Measurements from ENCODE around the gene TMPRSS2.

TMPRSS2 gene

GRCh38 chr21:41445465-41445862, 62.5 kb downstream of the TMPRSS2 start:
- no peaks in the 10 kb centered on the region for H4K20me1 ChIP-seq (ENCODE audit: insufficient read depth, low read length)
- H3K9me3 ChIP-seq (ENCODE audit: low read length): no peaks in the 10 kb centered on the region
- no peaks in the 10 kb centered on the region for H3K9me2 ChIP-seq (ENCODE audit: low read depth, low read length)
- TF ChIP-seq, protein P1, sequence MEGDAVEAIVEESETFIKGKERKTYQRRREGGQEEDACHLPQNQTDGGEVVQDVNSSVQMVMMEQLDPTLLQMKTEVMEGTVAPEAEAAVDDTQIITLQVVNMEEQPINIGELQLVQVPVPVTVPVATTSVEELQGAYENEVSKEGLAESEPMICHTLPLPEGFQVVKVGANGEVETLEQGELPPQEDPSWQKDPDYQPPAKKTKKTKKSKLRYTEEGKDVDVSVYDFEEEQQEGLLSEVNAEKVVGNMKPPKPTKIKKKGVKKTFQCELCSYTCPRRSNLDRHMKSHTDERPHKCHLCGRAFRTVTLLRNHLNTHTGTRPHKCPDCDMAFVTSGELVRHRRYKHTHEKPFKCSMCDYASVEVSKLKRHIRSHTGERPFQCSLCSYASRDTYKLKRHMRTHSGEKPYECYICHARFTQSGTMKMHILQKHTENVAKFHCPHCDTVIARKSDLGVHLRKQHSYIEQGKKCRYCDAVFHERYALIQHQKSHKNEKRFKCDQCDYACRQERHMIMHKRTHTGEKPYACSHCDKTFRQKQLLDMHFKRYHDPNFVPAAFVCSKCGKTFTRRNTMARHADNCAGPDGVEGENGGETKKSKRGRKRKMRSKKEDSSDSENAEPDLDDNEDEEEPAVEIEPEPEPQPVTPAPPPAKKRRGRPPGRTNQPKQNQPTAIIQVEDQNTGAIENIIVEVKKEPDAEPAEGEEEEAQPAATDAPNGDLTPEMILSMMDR (IDR thresholded peaks at IDR 0.05; ENCODE audit: low read length): no peak
- TF ChIP-seq EZH2 (IDR thresholded peaks at IDR 0.05; ENCODE audit: borderline replicate concordance, low read length): no peak
- no peak overlapping the region for H3K27ac ChIP-seq (ENCODE audit: low read depth, low read length, poor library complexity, severe bottlenecking)
- H3K4me2 ChIP-seq (ENCODE audit: low read length): no peak overlapping the region
- H3K36me3 ChIP-seq (ENCODE audit: insufficient read depth, low read length): peaks cover 83% of the 10 kb centered on the region
- H3K4me3 ChIP-seq (ENCODE audit: low read depth, low read length, poor library complexity, severe bottlenecking): no peak overlapping the region
- no peaks in the 10 kb centered on the region for H3K4me1 ChIP-seq (ENCODE audit: insufficient read depth, low read length, severe bottlenecking)
- no peaks in the 10 kb centered on the region for H3K27me3 ChIP-seq (ENCODE audit: insufficient read depth, low read length)
- no peak overlapping the region for H2AFZ ChIP-seq (ENCODE audit: low read length)
- no peaks in the 10 kb centered on the region for H3F3A ChIP-seq (ENCODE audit: insufficient read depth, low read length)
- H3K9ac ChIP-seq (ENCODE audit: low read length): no peak overlapping the region
- no peaks in the 10 kb centered on the region for H3K79me2 ChIP-seq (ENCODE audit: insufficient read depth, low read length)

- TF ChIP-seq EZH2 (IDR thresholded peaks at IDR 0.05; ENCODE audit: borderline replicate concordance, low read length): no peak
- TF ChIP-seq, protein P1 (IDR thresholded peaks at IDR 0.05; ENCODE audit: low read length): no peak
- Histone ChIP-seq H3K9ac (ENCODE audit: low read length) (no peak overlapping the region), H3K4me2 (ENCODE audit: low read length) (no peak overlapping the region), H3K9me3 (ENCODE audit: low read length) (no peaks in the 10 kb centered on the region), H3K4me1 (ENCODE audit: insufficient read depth, low read length, severe bottlenecking) (no peaks in the 10 kb centered on the region), H3K79me2 (ENCODE audit: insufficient read depth, low read length) (no peaks in the 10 kb centered on the region), H3K27me3 (ENCODE audit: insufficient read depth, low read length) (no peaks in the 10 kb centered on the region), H3F3A (ENCODE audit: insufficient read depth, low read length) (no peaks in the 10 kb centered on the region), H2AFZ (ENCODE audit: low read length) (no peak overlapping the region), H4K20me1 (ENCODE audit: insufficient read depth, low read length) (no peaks in the 10 kb centered on the region), H3K4me3 (ENCODE audit: low read depth, low read length, poor library complexity, severe bottlenecking) (no peak overlapping the region), H3K27ac (ENCODE audit: low read depth, low read length, poor library complexity, severe bottlenecking) (no peak overlapping the region), H3K9me2 (ENCODE audit: low read depth, low read length) (no peaks in the 10 kb centered on the region), H3K36me3 (ENCODE audit: insufficient read depth, low read length) (peaks cover 82% of the 10 kb centered on the region)
These were observed 63.1 kb downstream of the TMPRSS2 start for GRCh38 chr21:41444703-41445464.

DNA sequence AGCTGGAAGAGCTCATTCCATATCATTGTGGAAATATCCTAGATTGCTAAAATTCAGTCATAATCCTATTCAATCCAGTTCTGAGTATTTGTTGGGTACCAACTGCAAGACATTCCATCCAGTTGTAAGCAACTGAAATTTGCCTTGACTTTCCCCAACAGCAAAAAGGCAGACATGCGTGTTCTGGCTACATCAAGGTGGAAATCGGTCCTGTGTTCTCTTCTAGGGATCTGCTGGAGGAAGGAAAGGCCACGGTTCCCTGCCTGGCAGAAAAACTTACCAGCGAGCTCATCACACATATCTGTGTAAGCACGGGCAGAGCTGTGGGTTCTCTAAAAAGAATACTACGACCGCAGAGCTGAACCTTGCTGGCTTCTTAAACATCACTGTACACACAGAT, 64.4 kb downstream of the TMPRSS2 start:
- Histone ChIP-seq H2AFZ (ENCODE audit: low read length) (no peak overlapping the region), H3K9ac (ENCODE audit: low read length) (no peak overlapping the region), H3K4me2 (ENCODE audit: low read length) (no peak overlapping the region), H3K27ac (ENCODE audit: low read depth, low read length, poor library complexity, severe bottlenecking) (no peak overlapping the region), H3K36me3 (ENCODE audit: insufficient read depth, low read length) (peaks cover 80% of the 10 kb centered on the region), H3K27me3 (ENCODE audit: insufficient read depth, low read length) (no peaks in the 10 kb centered on the region), H4K20me1 (ENCODE audit: insufficient read depth, low read length) (no peaks in the 10 kb centered on the region), H3K9me3 (ENCODE audit: low read length) (no peaks in the 10 kb centered on the region), H3F3A (ENCODE audit: insufficient read depth, low read length) (no peaks in the 10 kb centered on the region), H3K4me3 (ENCODE audit: low read depth, low read length, poor library complexity, severe bottlenecking) (no peak overlapping the region), H3K9me2 (ENCODE audit: low read depth, low read length) (no peaks in the 10 kb centered on the region), H3K79me2 (ENCODE audit: insufficient read depth, low read length) (no peaks in the 10 kb centered on the region), H3K4me1 (ENCODE audit: insufficient read depth, low read length, severe bottlenecking) (no peaks in the 10 kb centered on the region)
- no peak for TF ChIP-seq EZH2 (IDR thresholded peaks at IDR 0.05; ENCODE audit: borderline replicate concordance, low read length)
- TF ChIP-seq, protein P1 (IDR thresholded peaks at IDR 0.05; ENCODE audit: low read length): no peak
